ENCODE data around the gene TBC1D9B. TPM values are rescaled to one million over a fixed set of nuclear protein-coding genes. Genes with fewer than 3 reads are reported as not detected.

Gene TBC1D9B
- total and polyA plus RNA-seq, 2 of the 13 experiments (the other 11 are each of a cell fraction or from before 2014, with no cell fraction given): 35.0 to 50.0 TPM

- no peak for TF ChIP-seq ZNF318 (CRISPR knock-in tag; IDR thresholded peaks at IDR 0.05)
- no peak for TF ChIP-seq FLYWCH1 (CRISPR knock-in tag; IDR thresholded peaks at IDR 0.05)
- no peak for TF ChIP-seq ZNF207 (IDR thresholded peaks at IDR 0.05; ENCODE audit: borderline replicate concordance)
- no peak for TF ChIP-seq ATF7-NPFF (CRISPR knock-in tag; IDR thresholded peaks at IDR 0.05; ENCODE audit: low read depth)
- no peak for TF ChIP-seq ZNF276 (CRISPR knock-in tag; IDR thresholded peaks at IDR 0.05; ENCODE audit: low read depth)
- TF ChIP-seq HNF4G (IDR thresholded peaks at IDR 0.05; ENCODE audit: borderline replicate concordance, low read depth, low read length): no peak
- no peak for TF ChIP-seq HNF4G (CRISPR knock-in tag; IDR thresholded peaks at IDR 0.05; ENCODE audit: borderline replicate concordance, low read depth)
- no peak for TF ChIP-seq SMARCC2 (IDR thresholded peaks at IDR 0.05)
- TF ChIP-seq SKI (IDR thresholded peaks at IDR 0.05; ENCODE audit: partially characterized antibody): no peak
- no peak for TF ChIP-seq ZNF350 (CRISPR knock-in tag; IDR thresholded peaks at IDR 0.05; ENCODE audit: borderline replicate concordance, low read depth)
- no peak for TF ChIP-seq ZNF446 (CRISPR knock-in tag; IDR thresholded peaks at IDR 0.05)
- TF ChIP-seq EEA1 (CRISPR knock-in tag; IDR thresholded peaks at IDR 0.05; ENCODE audit: borderline replicate concordance): no peak
- no peak for TF ChIP-seq CREB3 (CRISPR knock-in tag; IDR thresholded peaks at IDR 0.05)
- TF ChIP-seq ZGPAT (CRISPR knock-in tag; IDR thresholded peaks at IDR 0.05): peak; percentile 53; the same call in 1 of the 2 replicates
- no peak for TF ChIP-seq ARHGAP35 (CRISPR knock-in tag; IDR thresholded peaks at IDR 0.05; ENCODE audit: borderline replicate concordance)
- TF ChIP-seq ZNF362 (CRISPR knock-in tag; IDR thresholded peaks at IDR 0.05; ENCODE audit: borderline replicate concordance): no peak
- TF ChIP-seq KLF13 (CRISPR knock-in tag; IDR thresholded peaks at IDR 0.05): no peak
Observed at GRCh38 chr5:179824745-179825112, 83.0 kb downstream of the TBC1D9B start (continued).

Measured in HepG2 (cell line).